Natural killer cell (primary cell): Measurements from ENCODE around the gene RAD51B. TPM values are rescaled to one million over a fixed set of nuclear protein-coding genes. Genes with fewer than 3 reads are reported as not detected.

Experiments
- ATAC-seq, 3 donors: fragments of 150-1000 bp in 2 of 3; fragments of 200-7000 bp in 1 of 3; cut with Tn5 transposase; 1 replicate in 1 of 3; 2 replicates in 2 of 3; pipeline ENCODE4 v1.10.0; 2021; ENCODE audit warnings: mild to moderate bottlenecking in 2 of 3, moderate library complexity in 2 of 3
- DNase-seq, 2 donors: peaks; one replicate each; pipeline versions ENCODE4 v3.0.0 to v3.0.0-alpha.2; 2013 to 2021; ENCODE audit warnings: mixed read lengths in 1 of 2
- H3K27ac ChIP-seq: one replicate; pipeline ENCODE4 v1.5.1; 2013; ENCODE audit warnings: mild to moderate bottlenecking, low read length
- H3K27me3 ChIP-seq: one replicate; pipeline ENCODE4 v1.6.1; 2013; ENCODE audit warnings: low read length; ENCODE audit not compliant: control insufficient read depth, insufficient read depth
- H3K36me3 ChIP-seq: one replicate; pipeline ENCODE4 v1.6.1; 2013; ENCODE audit warnings: low read length; ENCODE audit not compliant: control insufficient read depth, insufficient read depth
- H3K4me1 ChIP-seq: one replicate; pipeline ENCODE4 v1.6.1; 2013; ENCODE audit warnings: low read length; ENCODE audit not compliant: control insufficient read depth, insufficient read depth
- H3K4me3 ChIP-seq: one replicate; pipeline ENCODE4 v1.5.1; 2013; ENCODE audit warnings: low read length
- H3K9me3 ChIP-seq: one replicate; pipeline ENCODE4 v1.6.1; 2013; ENCODE audit warnings: low read length; ENCODE audit not compliant: control insufficient read depth, insufficient read depth
- H3K27ac Mint-ChIP-seq, 2 donors: one replicate each; pipeline ENCODE4 v1.8.0; 2022; ENCODE audit warnings: mild to moderate bottlenecking in 2 of 2, mixed read lengths in 2 of 2, moderate library complexity in 1 of 2
- H3K27me3 Mint-ChIP-seq, 2 donors: one replicate each; pipeline ENCODE4 v1.8.0; 2022; ENCODE audit warnings: low read depth in 2 of 2, mixed read lengths in 2 of 2
- H3K36me3 Mint-ChIP-seq: one replicate; pipeline ENCODE4 v1.8.0; 2022; ENCODE audit warnings: mixed read lengths
- H3K4me1 Mint-ChIP-seq, 2 donors: one replicate each; pipeline ENCODE4 v1.8.0; 2022; ENCODE audit warnings: mixed read lengths in 2 of 2
- H3K4me3 Mint-ChIP-seq: one replicate; pipeline ENCODE4 v1.8.0; 2022; ENCODE audit warnings: mild to moderate bottlenecking, moderate library complexity, mixed read lengths
- H3K9me3 Mint-ChIP-seq, 2 donors: one replicate each; pipeline ENCODE4 v1.8.0; 2022; ENCODE audit warnings: mixed read lengths in 2 of 2
- CTCF ChIP-seq: fragments of 200-600 bp; IDR thresholded peaks from one replicate; pipeline ENCODE4 v1.8.0; 2022; ENCODE audit warnings: antibody characterized with exemption
- WGBS: methylation state at CpG from one replicate; pipeline ENCODE4 v1.1.7; 2013; ENCODE audit warnings: missing lambda C conversion rate; ENCODE audit not compliant: insufficient coverage; 5-methylcytosine and 5-hydroxymethylcytosine counted together
- intact Hi-C: fragments of 100-400 bp; cut with micrococcal nuclease; formaldehyde crosslinking; loops from one replicate; pipeline ENCODE4 v1.14.2; 2022
- total RNA-seq, 4 donors: library from RNA; stranded (reverse); fragments of 120-200 nt in 1 of 4; gene quantifications; one replicate each; pipeline versions ENCODE4 v1.2.3 to v1.2.4, GENCODE V29; 2013 to 2022

RAD51B gene
- total RNA-seq, 3 donors from 2014 or later (not counting 1 experiment from before 2014, with no cell fraction given) = 28.1 to 37.6 (median 28.6) TPM

- Histone ChIP-seq H3K9me3 (no peaks in the 10 kb centered on the region), H3K4me3 (no peak overlapping the region), H3K36me3 (no peaks in the 10 kb centered on the region), H3K27ac (no peak overlapping the region), H3K27me3 (no peaks in the 10 kb centered on the region), H3K4me1 (no peaks in the 10 kb centered on the region)
- H3K27ac Mint-ChIP-seq = no peak overlapping the region
- H3K4me1 Mint-ChIP-seq = no peaks in the 10 kb centered on the region
- no peaks in the 10 kb centered on the region for H3K36me3 Mint-ChIP-seq
- H3K9me3 Mint-ChIP-seq = no peaks in the 10 kb centered on the region
- no peaks in the 10 kb centered on the region for H3K27me3 Mint-ChIP-seq
- ATAC-seq (no peak), DNase-seq (no peak)
- intact Hi-C loops = no loop called here
- no peak overlapping the region for H3K4me3 Mint-ChIP-seq
- no peak for TF ChIP-seq CTCF
Observed at GRCh38 chr14:67955261-67955660, 135.7 kb downstream of the RAD51B start.

GRCh38 chr14:67957946-67958345, 138.4 kb downstream of the RAD51B start:
- Histone ChIP-seq H3K27ac (no peak overlapping the region), H3K27me3 (no peaks in the 10 kb centered on the region), H3K36me3 (no peaks in the 10 kb centered on the region), H3K9me3 (no peaks in the 10 kb centered on the region), H3K4me1 (no peaks in the 10 kb centered on the region), H3K4me3 (no peak overlapping the region)
- Mint-ChIP-seq H3K9me3 (no peaks in the 10 kb centered on the region), H3K36me3 (no peaks in the 10 kb centered on the region), H3K4me1 (no peaks in the 10 kb centered on the region), H3K27me3 (no peaks in the 10 kb centered on the region), H3K4me3 (no peak overlapping the region), H3K27ac (no peak overlapping the region)
- TF ChIP-seq CTCF = no peak
- DNase-seq (no peak), ATAC-seq (no peak)
- intact Hi-C loops = no loop called here
- 95% methylated on average over 2 of the region's 3 CpGs for WGBS

GRCh38 chr14:67961676-67962075, 142.1 kb downstream of the RAD51B start:
- no peaks in the 10 kb centered on the region for H3K27me3 Mint-ChIP-seq
- ATAC-seq = no peak
- DNase-seq = no peak
- H3K27ac Mint-ChIP-seq = no peak overlapping the region
- Histone ChIP-seq H3K27me3 (no peaks in the 10 kb centered on the region), H3K27ac (no peak overlapping the region), H3K9me3 (no peaks in the 10 kb centered on the region), H3K36me3 (no peaks in the 10 kb centered on the region), H3K4me1 (no peaks in the 10 kb centered on the region), H3K4me3 (no peak overlapping the region)
- no CpG with 5 or more reads among the region's 2 CpGs for WGBS
- H3K9me3 Mint-ChIP-seq = no peaks in the 10 kb centered on the region
- H3K4me3 Mint-ChIP-seq = no peak overlapping the region
- no peaks in the 10 kb centered on the region for H3K36me3 Mint-ChIP-seq
- intact Hi-C loops = no loop called here
- TF ChIP-seq CTCF = no peak
- no peaks in the 10 kb centered on the region for H3K4me1 Mint-ChIP-seq

GRCh38 chr14:67962215-67962644, 142.7 kb downstream of the RAD51B start:
- Mint-ChIP-seq H3K4me1 (no peaks in the 10 kb centered on the region), H3K36me3 (no peaks in the 10 kb centered on the region), H3K9me3 (no peaks in the 10 kb centered on the region), H3K27ac (no peak overlapping the region), H3K27me3 (no peaks in the 10 kb centered on the region), H3K4me3 (no peak overlapping the region)
- no peak for TF ChIP-seq CTCF
- H3K4me3 ChIP-seq = no peak overlapping the region
- H3K36me3 ChIP-seq = no peaks in the 10 kb centered on the region
- H3K4me1 ChIP-seq = no peaks in the 10 kb centered on the region
- ATAC-seq (peak in 2 of 3 donors; percentile 22 to 83), DNase-seq (no peak)
- H3K27ac ChIP-seq = no peak overlapping the region
- 63% methylated on average over 2 of the region's 2 CpGs for WGBS
- H3K27me3 ChIP-seq = no peaks in the 10 kb centered on the region
- intact Hi-C loops = no loop called here
- H3K9me3 ChIP-seq = no peaks in the 10 kb centered on the region
